ENCODE measurements around the gene KRT28.

DNA sequence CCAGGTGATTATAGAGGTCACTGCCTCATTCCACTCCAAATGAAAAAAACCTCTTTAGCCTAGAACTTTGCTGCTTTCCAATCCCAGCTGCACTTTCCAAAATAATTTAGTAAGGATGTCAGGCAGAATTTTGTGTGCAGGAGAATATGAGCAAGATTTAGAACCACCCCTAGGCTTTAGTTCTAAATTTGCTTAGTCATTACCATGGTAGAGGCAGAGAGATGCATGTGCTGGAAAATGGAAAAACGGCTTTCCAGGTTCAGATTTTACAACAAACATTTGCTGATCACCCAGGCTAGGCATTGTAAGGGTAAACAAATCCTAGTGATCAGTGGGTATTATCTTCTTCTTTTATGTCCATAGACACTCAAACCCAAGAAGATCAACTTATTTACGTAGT is 34.1 kb downstream of the KRT28 start:
- TF ChIP-seq, protein P1, sequence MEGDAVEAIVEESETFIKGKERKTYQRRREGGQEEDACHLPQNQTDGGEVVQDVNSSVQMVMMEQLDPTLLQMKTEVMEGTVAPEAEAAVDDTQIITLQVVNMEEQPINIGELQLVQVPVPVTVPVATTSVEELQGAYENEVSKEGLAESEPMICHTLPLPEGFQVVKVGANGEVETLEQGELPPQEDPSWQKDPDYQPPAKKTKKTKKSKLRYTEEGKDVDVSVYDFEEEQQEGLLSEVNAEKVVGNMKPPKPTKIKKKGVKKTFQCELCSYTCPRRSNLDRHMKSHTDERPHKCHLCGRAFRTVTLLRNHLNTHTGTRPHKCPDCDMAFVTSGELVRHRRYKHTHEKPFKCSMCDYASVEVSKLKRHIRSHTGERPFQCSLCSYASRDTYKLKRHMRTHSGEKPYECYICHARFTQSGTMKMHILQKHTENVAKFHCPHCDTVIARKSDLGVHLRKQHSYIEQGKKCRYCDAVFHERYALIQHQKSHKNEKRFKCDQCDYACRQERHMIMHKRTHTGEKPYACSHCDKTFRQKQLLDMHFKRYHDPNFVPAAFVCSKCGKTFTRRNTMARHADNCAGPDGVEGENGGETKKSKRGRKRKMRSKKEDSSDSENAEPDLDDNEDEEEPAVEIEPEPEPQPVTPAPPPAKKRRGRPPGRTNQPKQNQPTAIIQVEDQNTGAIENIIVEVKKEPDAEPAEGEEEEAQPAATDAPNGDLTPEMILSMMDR (IDR thresholded peaks at IDR 0.05) = no peak
- TF ChIP-seq POLR2A (IDR thresholded peaks at IDR 0.05) = no peak

Data from prostate gland (tissue), 2 donors.